HT1080 (cell line): ENCODE data around the gene KCNT1. TPM values are rescaled to one million over a fixed set of nuclear protein-coding genes. Genes with fewer than 3 reads are reported as not detected.

Experiments used
- DNase-seq: peaks from one replicate; pipeline ENCODE4 v3.0.0-alpha.2; 2015; ENCODE audit warnings: low read depth
- total RNA-seq: library from RNA; depleted of rRNA; stranded (reverse); fragments of >200 nt; shearing (Covaris generic); gene quantifications from 2 replicates; pipeline ENCODE4 v1.2.3, GENCODE V29; 2014

The KCNT1 gene
- total RNA-seq, 1 experiment from 2014 or later, result not detected

GRCh38 chr9:135698767-135699166 lies 3.2 kb upstream of the KCNT1 start:
- no peak for DNase-seq

- no peak for DNase-seq
These were observed 2.5 kb upstream of the KCNT1 start, which contains the start of gene SOHLH1 for GRCh38 chr9:135699440-135699839. TSS of gene SOHLH1 (minus strand) at chr9:135699481. CDS start at chr9:135699467, 14 bp downstream.

GRCh38 chr9:135700525-135700924 lies 1.5 kb upstream of the KCNT1 start:
- DNase-seq, result no peak

GRCh38 chr9:135701067-135701958 lies 672 bp upstream of the KCNT1 start:
- no peak for DNase-seq

GRCh38 chr9:135703726-135704125 lies 1.7 kb downstream of the KCNT1 start:
- no peak for DNase-seq

- no peak for DNase-seq
These were observed 2.5 kb downstream of the KCNT1 start for GRCh38 chr9:135704483-135704882.

- DNase-seq, result no peak
These were observed 3.4 kb downstream of the KCNT1 start for GRCh38 chr9:135705376-135705775.

- DNase-seq, result no peak
These were observed 4.3 kb downstream of the KCNT1 start for GRCh38 chr9:135706288-135706687.

- no peak for DNase-seq
These were observed 5.5 kb downstream of the KCNT1 start for GRCh38 chr9:135707252-135708138.

GRCh38 chr9:135708164-135708563 lies 6.2 kb downstream of the KCNT1 start:
- no peak for DNase-seq

GRCh38 chr9:135711391-135711790 lies 9.4 kb downstream of the KCNT1 start:
- DNase-seq, result no peak

- no peak for DNase-seq
These were observed 9.9 kb downstream of the KCNT1 start for GRCh38 chr9:135711881-135712280.

- no peak for DNase-seq
These were observed 10.8 kb downstream of the KCNT1 start for GRCh38 chr9:135712613-135713295.

- no peak for DNase-seq
These were observed 12.5 kb downstream of the KCNT1 start for GRCh38 chr9:135714242-135715055.

- no peak for DNase-seq
These were observed 13.1 kb downstream of the KCNT1 start for GRCh38 chr9:135715056-135715595.

GRCh38 chr9:135716045-135716444 lies 14.1 kb downstream of the KCNT1 start:
- no peak for DNase-seq

- DNase-seq, result no peak
These were observed 15.4 kb downstream of the KCNT1 start for GRCh38 chr9:135717410-135717809.

- peak; percentile 77 for DNase-seq
These were observed 16.6 kb downstream of the KCNT1 start for GRCh38 chr9:135718616-135719015.

GRCh38 chr9:135719472-135719871 lies 17.5 kb downstream of the KCNT1 start:
- DNase-seq, result no peak

- DNase-seq, result no peak
These were observed 20.4 kb downstream of the KCNT1 start for GRCh38 chr9:135722365-135722764.
